SK-N-SH (cell line): ENCODE results near the gene NLK.

ENCODE experiments used
- CTCF ChIP-seq: fragments of 200-600 bp; sonication (generic); IDR thresholded peaks from 2 replicates; pipeline ENCODE4 v1.6.1; 2017; ENCODE audit warnings: antibody characterized with exemption, mild to moderate bottlenecking, moderate library complexity
- FOXM1 ChIP-seq: IDR thresholded peaks from 2 replicates; pipeline ENCODE4 v1.4.0; 2012; ENCODE audit warnings: low read depth, mild to moderate bottlenecking
- MAX ChIP-seq: IDR thresholded peaks from 2 replicates; pipeline ENCODE4 v1.4.0; 2012; ENCODE audit warnings: low read depth
- RAD21 ChIP-seq: IDR thresholded peaks from 2 replicates; pipeline ENCODE4 v1.6.1; 2012; ENCODE audit warnings: mild to moderate bottlenecking, low read length
- REST ChIP-seq: IDR thresholded peaks from 2 replicates; pipeline ENCODE4 v1.6.1; 2012; ENCODE audit warnings: mild to moderate bottlenecking, low read depth, low read length, moderate library complexity

GRCh38 chr17:28225271-28225670 lies 182.8 kb downstream of the NLK start:
- TF ChIP-seq CTCF (no peak), FOXM1 (no peak), MAX (no peak), RAD21 (no peak), REST (no peak)
